Right lobe of liver (tissue), 6 donors: Measurements from ENCODE around the gene LARP4B. TPM values are rescaled to one million over a fixed set of nuclear protein-coding genes. Genes with fewer than 3 reads are reported as not detected.

Experiments
- ATAC-seq, 4 donors: fragments of 200-7000 bp; cut with Tn5 transposase; one replicate each; pipeline ENCODE4 v1.9.1; 2020; ENCODE audit warnings: mild to moderate bottlenecking in 4 of 4, moderate library complexity in 4 of 4
- DNase-seq, 3 donors: peaks; one replicate each; pipeline ENCODE4 v3.0.0-alpha.2; 2020
- H3K27ac ChIP-seq, 3 donors: fragments of 200-600 bp; one replicate each; pipeline ENCODE4 v1.8.0; 2022
- H3K27me3 ChIP-seq, 2 donors: fragments of 200-600 bp; one replicate each; pipeline ENCODE4 v1.8.0; 2022
- H3K36me3 ChIP-seq, 4 donors: fragments of 200-600 bp; sonication (generic) in 1 of 4; one replicate each; pipeline versions ENCODE4 v1.5.1 to v1.8.0; 2017 to 2022; ENCODE audit warnings: control low read depth in 1 of 4
- H3K4me1 ChIP-seq, 4 donors: fragments of 200-600 bp; sonication (generic) in 1 of 4; one replicate each; pipeline versions ENCODE4 v1.5.1 to v1.8.0; 2017 to 2022; ENCODE audit warnings: control low read depth in 1 of 4
- H3K4me3 ChIP-seq, 3 donors: fragments of 200-600 bp; one replicate each; pipeline ENCODE4 v1.8.0; 2022
- H3K9me3 ChIP-seq, 4 donors: fragments of 200-600 bp; sonication (generic) in 1 of 4; one replicate each; pipeline versions ENCODE4 v1.5.1 to v1.8.0; 2017 to 2022; ENCODE audit warnings: control low read depth in 1 of 4
- CTCF ChIP-seq, 4 donors: fragments of 200-600 bp in 3 of 4; fragments of 450-650 bp in 1 of 4; IDR thresholded peaks; one replicate each; pipeline versions ENCODE4 v1.5.1 to v1.8.0; 2016 to 2022; ENCODE audit warnings: antibody characterized with exemption in 4 of 4, mild to moderate bottlenecking in 2 of 4
- POLR2A ChIP-seq: fragments of 450-650 bp; IDR thresholded peaks from one replicate; pipeline ENCODE4 v1.6.1; 2017; ENCODE audit warnings: antibody characterized with exemption, mild to moderate bottlenecking
- WGBS: methylation state at CpG from one replicate; pipeline ENCODE4 v1.1.6; 2018; ENCODE audit warnings: low coverage, low lambda C conversion rate; ENCODE audit not compliant: insufficient coverage; ENCODE audit errors: missing lambda C conversion rate; 5-methylcytosine and 5-hydroxymethylcytosine counted together
- intact Hi-C, 2 donors: fragments of 100-400 bp; cut with DNase I; formaldehyde crosslinking; loops; one replicate each; pipeline versions ENCODE4 v1.11.2 to v1.14.1; 2022
- total RNA-seq, 6 experiments: library from RNA; depleted of rRNA in 2 of 6; stranded (reverse); fragments of >200 nt in 2 of 6; fragmentation: NEBNext Ultra II Directional in 3 of 6; extraction: Animal tissue kit (Norgen Biotek cat#: 25700) in 3 of 6; gene quantifications; one replicate each; pipeline versions ENCODE4 v1.1.0 to v1.2.4, GENCODE V29; 2016 to 2023
- donor health status: DM: no; HTN: yes; CAD: no.
- donor health status: DM: no; HTN: no; CAD: no.
- donor health status: DM: no; HTN: no; CAD: no.
- donor health status: DM: no; HTN: yes; CAD: no.
- donor health status: DM: no; HTN: yes; CAD: no.

The LARP4B gene
- total RNA-seq, 6 experiments from 2014 or later, result 22.4 to 35.9 (median 31.7) TPM

GRCh38 chr10:966466-967235, 35.1 kb upstream of the LARP4B start:
- Histone ChIP-seq H3K27ac (no peak overlapping the region), H3K4me1 (peaks cover 0 to 21% (median 8%) of the 10 kb centered on the region in 4 donors), H3K27me3 (no peaks in the 10 kb centered on the region), H3K36me3 (no peaks in the 10 kb centered on the region), H3K4me3 (no peak overlapping the region), H3K9me3 (no peaks in the 10 kb centered on the region)
- TF ChIP-seq CTCF (IDR thresholded peaks at IDR 0.05) (no peak), POLR2A (no peak)
- DNase-seq, result no peak
- intact Hi-C loops, result no loop called here
- ATAC-seq, result no peak
- WGBS, result 72% methylated on average over 9 of the region's 20 CpGs

GRCh38 chr10:964988-965417, 33.5 kb upstream of the LARP4B start:
- Histone ChIP-seq H3K36me3 (no peaks in the 10 kb centered on the region), H3K9me3 (no peaks in the 10 kb centered on the region), H3K27ac (no peak overlapping the region), H3K4me1 (peaks cover 0 to 5% (median 0%) of the 10 kb centered on the region in 4 donors), H3K27me3 (no peaks in the 10 kb centered on the region), H3K4me3 (no peak overlapping the region)
- WGBS, result 97% methylated on average over 5 of the region's 20 CpGs
- ATAC-seq (peak in 1 of 4 donors; percentile 22), DNase-seq (no peak)
- TF ChIP-seq POLR2A, result no peak
- TF ChIP-seq CTCF (IDR thresholded peaks at IDR 0.05), result no peak
- intact Hi-C loops, result no loop called here

- no peak overlapping the region for H3K27ac ChIP-seq
- peak in 1 of 4 donors; percentile 27 for ATAC-seq
Measured at GRCh38 chr10:964321-964987, 32.9 kb upstream of the LARP4B start.

GRCh38 chr10:963655-964054, 32.1 kb upstream of the LARP4B start:
- H3K27ac ChIP-seq, result no peak overlapping the region
- no peaks in the 10 kb centered on the region for H3K27me3 ChIP-seq
- no peak overlapping the region for H3K4me3 ChIP-seq
- 77% methylated on average over 3 of the region's 4 CpGs for WGBS
- no peak for ATAC-seq
- intact Hi-C loops, result no loop called here
- DNase-seq, result no peak
- H3K4me1 ChIP-seq, result no peaks in the 10 kb centered on the region
- H3K36me3 ChIP-seq, result no peaks in the 10 kb centered on the region
- H3K9me3 ChIP-seq, result no peaks in the 10 kb centered on the region
- TF ChIP-seq POLR2A, result no peak
- no peak for TF ChIP-seq CTCF (IDR thresholded peaks at IDR 0.05)

More at GRCh38 chr10:964321-964987, 32.9 kb upstream of the LARP4B start:
- H3K9me3 ChIP-seq, result no peaks in the 10 kb centered on the region
- H3K4me1 ChIP-seq, result no peaks in the 10 kb centered on the region
- H3K36me3 ChIP-seq, result no peaks in the 10 kb centered on the region
- H3K4me3 ChIP-seq, result no peak overlapping the region
- intact Hi-C loops, result no loop called here
- WGBS, result 44% methylated on average over 6 of the region's 15 CpGs
- no peak for DNase-seq
- no peaks in the 10 kb centered on the region for H3K27me3 ChIP-seq
- TF ChIP-seq CTCF (IDR thresholded peaks at IDR 0.05), result no peak
- no peak for TF ChIP-seq POLR2A
